GM12875 (cell line): ENCODE measurements around the gene TGFB2.

ENCODE experiments used
- H3K4me3 ChIP-seq: one replicate; pipeline ENCODE4 v1.5.1; 2011; ENCODE audit warnings: low read depth, low read length, control low read depth
- CTCF ChIP-seq: IDR thresholded peaks from 2 replicates; pipeline ENCODE4 v1.5.1; 2011; ENCODE audit warnings: low read depth, mild to moderate bottlenecking, control low read depth, inconsistent platforms, low read length, moderate library complexity, borderline replicate concordance; ENCODE audit not compliant: insufficient read depth

Gene TGFB2

GRCh38 chr1:218424502-218424901, 79.4 kb downstream of the TGFB2 start:
- TF ChIP-seq CTCF = no peak
- no peak overlapping the region for H3K4me3 ChIP-seq

- no peak overlapping the region for H3K4me3 ChIP-seq
- no peak for TF ChIP-seq CTCF
Observed at GRCh38 chr1:218425647-218426342, 80.7 kb downstream of the TGFB2 start.

GRCh38 chr1:218426343-218426657, 81.2 kb downstream of the TGFB2 start:
- H3K4me3 ChIP-seq = no peak overlapping the region
- TF ChIP-seq CTCF = no peak

GRCh38 chr1:218429301-218429700, 84.2 kb downstream of the TGFB2 start:
- H3K4me3 ChIP-seq = no peak overlapping the region
- TF ChIP-seq CTCF = no peak

GRCh38 chr1:218430346-218430745, 85.2 kb downstream of the TGFB2 start:
- no peak overlapping the region for H3K4me3 ChIP-seq
- no peak for TF ChIP-seq CTCF

GRCh38 chr1:218430822-218431221, 85.7 kb downstream of the TGFB2 start:
- TF ChIP-seq CTCF = no peak
- no peak overlapping the region for H3K4me3 ChIP-seq

GRCh38 chr1:218431476-218431875, 86.3 kb downstream of the TGFB2 start:
- H3K4me3 ChIP-seq = no peak overlapping the region

More at GRCh38 chr1:218431476-218431875, 86.3 kb downstream of the TGFB2 start:
- no peak for TF ChIP-seq CTCF
